Measurements from ENCODE around the gene RPL18.

The RPL18 gene

GRCh38 chr19:48629297-48629598 is 10.3 kb upstream of the RPL18 start:
- no peak for DNase-seq

- DNase-seq: no peak
Observed at GRCh38 chr19:48628486-48629296, 9.7 kb upstream of the RPL18 start.

GRCh38 chr19:48627865-48628314 is 8.9 kb upstream of the RPL18 start:
- DNase-seq: no peak

- no peak for DNase-seq
Observed at GRCh38 chr19:48627201-48627864, 8.4 kb upstream of the RPL18 start.

GRCh38 chr19:48625891-48626327 is 6.9 kb upstream of the RPL18 start:
- DNase-seq: no peak

- DNase-seq: peak; percentile 43
Observed at GRCh38 chr19:48624791-48625723, 6.1 kb upstream of the RPL18 start.

- peak; percentile 99 for DNase-seq
Observed at GRCh38 chr19:48624067-48624594, 5.2 kb upstream of the RPL18 start.

GRCh38 chr19:48623556-48624066 is 4.6 kb upstream of the RPL18 start:
- DNase-seq: peak; percentile 42

- DNase-seq: no peak
Observed at GRCh38 chr19:48619692-48620585, 961 bp upstream of the RPL18 start.

- no peak for DNase-seq
Observed at GRCh38 chr19:48618278-48618915, 581 bp downstream of the RPL18 start.

GRCh38 chr19:48617146-48617937 is 1.6 kb downstream of the RPL18 start:
- no peak for DNase-seq

- DNase-seq: no peak
Observed at GRCh38 chr19:48616491-48617056, 2.4 kb downstream of the RPL18 start.

- DNase-seq: no peak
Observed at GRCh38 chr19:48616041-48616436, 2.9 kb downstream of the RPL18 start.

- no peak for DNase-seq
Observed at GRCh38 chr19:48615231-48616040, 3.5 kb downstream of the RPL18 start.

- DNase-seq: no peak
Observed at GRCh38 chr19:48614436-48615230, 4.3 kb downstream of the RPL18 start, which contains the start of gene FAM83E. Gene FAM83E (minus strand): TSS chr19:48615076. CDS start chr19:48613372, 1,704 bp downstream.

GRCh38 chr19:48613852-48614435 is 5.0 kb downstream of the RPL18 start:
- DNase-seq: no peak

- no peak for DNase-seq
Observed at GRCh38 chr19:48613024-48613851, 5.7 kb downstream of the RPL18 start.

All from NCI-H146 (cell line).